Measurements from ENCODE around the gene SMURF1. TPM values are rescaled to one million over a fixed set of nuclear protein-coding genes. Genes with fewer than 3 reads are reported as not detected.

SMURF1 gene
- total RNA-seq, 1 experiment from 2014 or later, result 30.2 TPM

- Histone ChIP-seq H3K4me3 (ENCODE audit: low read length) (no peak overlapping the region), H3K27ac (ENCODE audit: low read length) (no peak overlapping the region), H3K36me3 (ENCODE audit: low read depth, low read length) (peaks cover 16% of the 10 kb centered on the region), H3K4me1 (ENCODE audit: insufficient read depth, low read length) (peaks cover 21% of the 10 kb centered on the region), H4K20me1 (ENCODE audit: low read length) (peaks cover 36% of the 10 kb centered on the region), H3K79me2 (ENCODE audit: low read length) (peaks cover 100% of the 10 kb centered on the region), H3K27me3 (ENCODE audit: low read length) (no peaks in the 10 kb centered on the region), H3K9me2 (replicated peaks; ENCODE audit: low read length) (no peaks in the 10 kb centered on the region), H3F3A (ENCODE audit: low read length, unreplicated experiment) (no peaks in the 10 kb centered on the region), H2AFZ (ENCODE audit: low read length) (no peak overlapping the region), H3K9me3 (ENCODE audit: low read length) (no peaks in the 10 kb centered on the region), H3K9ac (ENCODE audit: low read length) (no peak overlapping the region), H3K4me2 (ENCODE audit: low read length) (no peak overlapping the region)
- BruUV-seq (replicated peaks), result no TSS peak
- ChIA-PET POLR2A (ENCODE audit: unreplicated experiment) (interaction anchor here (0.5 kb wide), 1 partner anchor 130 kb away, joined by 6 read pairs; no protein-coding TSS in a partner anchor), CTCF (no interaction called here)
- no peak for TF ChIP-seq EZH2phosphoT487 (IDR thresholded peaks at IDR 0.05; ENCODE audit: borderline replicate concordance, low read length)
- TF ChIP-seq CTCF (conservative IDR thresholded peaks at IDR 0.05; ENCODE audit: low read depth, low read length), result no peak
- no peak for TF ChIP-seq EZH2 (IDR thresholded peaks at IDR 0.05; ENCODE audit: low read length, unreplicated experiment)
- intact Hi-C loops (cut with micrococcal nuclease), result no loop called here
- ATAC-seq, result no peak
- no peak for DNase-seq
Measured at GRCh38 chr7:99116144-99116543, 27.8 kb downstream of the SMURF1 start.

- no peak overlapping the region for H3K27ac ChIP-seq (ENCODE audit: low read length)
- H3K4me2 ChIP-seq (ENCODE audit: low read length), result no peak overlapping the region
- H3K9me3 ChIP-seq (ENCODE audit: low read length), result no peaks in the 10 kb centered on the region
- H3K4me1 ChIP-seq (ENCODE audit: insufficient read depth, low read length), result peaks cover 21% of the 10 kb centered on the region
- ChIA-PET POLR2A (ENCODE audit: unreplicated experiment) (no interaction called here), CTCF (no interaction called here)
- DNase-seq, result no peak
- no TSS peak for BruUV-seq (replicated peaks)
- H4K20me1 ChIP-seq (ENCODE audit: low read length), result peaks cover 40% of the 10 kb centered on the region
- H3K9me2 ChIP-seq (replicated peaks; ENCODE audit: low read length), result no peaks in the 10 kb centered on the region
- no peak overlapping the region for H3K4me3 ChIP-seq (ENCODE audit: low read length)
- no peaks in the 10 kb centered on the region for H3K27me3 ChIP-seq (ENCODE audit: low read length)
- TF ChIP-seq CTCF (conservative IDR thresholded peaks at IDR 0.05; ENCODE audit: low read depth, low read length), result no peak
- TF ChIP-seq EZH2 (IDR thresholded peaks at IDR 0.05; ENCODE audit: low read length, unreplicated experiment), result no peak
- intact Hi-C loops (cut with micrococcal nuclease), result no loop called here
- H3K79me2 ChIP-seq (ENCODE audit: low read length), result peaks cover 100% of the 10 kb centered on the region
- peaks cover 12% of the 10 kb centered on the region for H3K36me3 ChIP-seq (ENCODE audit: low read depth, low read length)
- no peak overlapping the region for H2AFZ ChIP-seq (ENCODE audit: low read length)
- H3K9ac ChIP-seq (ENCODE audit: low read length), result no peak overlapping the region
- H3F3A ChIP-seq (ENCODE audit: low read length, unreplicated experiment), result no peaks in the 10 kb centered on the region
- ATAC-seq, result no peak
Measured at GRCh38 chr7:99115379-99115778, 28.5 kb downstream of the SMURF1 start.

GRCh38 chr7:99112979-99113378 lies 30.9 kb downstream of the SMURF1 start:
- intact Hi-C loops (cut with micrococcal nuclease), result no loop called here
- Histone ChIP-seq H3K9me3 (ENCODE audit: low read length) (no peaks in the 10 kb centered on the region), H3K4me1 (ENCODE audit: insufficient read depth, low read length) (peaks cover 40% of the 10 kb centered on the region), H4K20me1 (ENCODE audit: low read length) (peaks cover 47% of the 10 kb centered on the region), H3F3A (ENCODE audit: low read length, unreplicated experiment) (no peaks in the 10 kb centered on the region), H3K9ac (ENCODE audit: low read length) (no peak overlapping the region), H3K27ac (ENCODE audit: low read length) (0 out of 2 replicates have a peak overlapping the region, but pooled peaks have one; percentile 53), H3K9me2 (replicated peaks; ENCODE audit: low read length) (no peaks in the 10 kb centered on the region), H3K36me3 (ENCODE audit: low read depth, low read length) (no peaks in the 10 kb centered on the region), H2AFZ (ENCODE audit: low read length) (no peak overlapping the region), H3K4me3 (ENCODE audit: low read length) (no peak overlapping the region), H3K79me2 (ENCODE audit: low read length) (peaks cover 100% of the 10 kb centered on the region), H3K4me2 (ENCODE audit: low read length) (no peak overlapping the region), H3K27me3 (ENCODE audit: low read length) (no peaks in the 10 kb centered on the region)
- ATAC-seq (no peak), DNase-seq (no peak)
- ChIA-PET CTCF (no interaction called here), POLR2A (ENCODE audit: unreplicated experiment) (no interaction called here)
- TF ChIP-seq EZH2 (IDR thresholded peaks at IDR 0.05; ENCODE audit: low read length, unreplicated experiment) (no peak), CTCF (conservative IDR thresholded peaks at IDR 0.05; ENCODE audit: low read depth, low read length) (no peak)
- BruUV-seq (replicated peaks), result no TSS peak

Data from PC-3 (cell line).